Esophagus (tissue), 2 donors: Measurements from ENCODE around the gene AKAIN1. TPM values are rescaled to one million over a fixed set of nuclear protein-coding genes. Genes with fewer than 3 reads are reported as not detected.

Experiments
- H3K27ac ChIP-seq, 2 donors: one replicate each; pipeline ENCODE4 v1.5.1; 2013; ENCODE audit warnings: low read depth in 2 of 2, mild to moderate bottlenecking in 2 of 2, inconsistent platforms in 1 of 2, low read length in 1 of 2, moderate library complexity in 1 of 2
- H3K27me3 ChIP-seq, 2 donors: one replicate each; pipeline ENCODE4 v1.6.1; 2013; ENCODE audit warnings: low read length in 2 of 2, control low read depth in 1 of 2, mild to moderate bottlenecking in 1 of 2; ENCODE audit not compliant: insufficient read depth in 2 of 2, control insufficient read depth in 1 of 2
- H3K36me3 ChIP-seq, 2 donors: one replicate each; pipeline ENCODE4 v1.6.1; 2013; ENCODE audit warnings: low read length in 1 of 2; ENCODE audit not compliant: control insufficient read depth in 2 of 2, insufficient read depth in 2 of 2
- H3K4me1 ChIP-seq, 2 donors: one replicate each; pipeline ENCODE4 v1.6.1; 2013; ENCODE audit warnings: low read length in 1 of 2; ENCODE audit not compliant: control insufficient read depth in 2 of 2, insufficient read depth in 2 of 2
- H3K4me3 ChIP-seq, 2 donors: one replicate each; pipeline ENCODE4 v1.5.1; 2013; ENCODE audit warnings: low read length in 2 of 2, mild to moderate bottlenecking in 2 of 2, low read depth in 1 of 2, moderate library complexity in 1 of 2
- H3K9me3 ChIP-seq, 2 donors: one replicate each; pipeline ENCODE4 v1.6.1; 2013; ENCODE audit warnings: mild to moderate bottlenecking in 2 of 2, low read depth in 1 of 2, low read length in 1 of 2, moderate library complexity in 1 of 2; ENCODE audit not compliant: control insufficient read depth in 2 of 2, insufficient read depth in 1 of 2
- WGBS, 2 donors: extraction: QIAGEN DNeasy Blood & Tissue Kit; methylation state at CpG; one replicate each; pipeline ENCODE4 v1.1.7; 2013; 5-methylcytosine and 5-hydroxymethylcytosine counted together
- polyA plus RNA-seq, 2 donors: library from polyadenylated mRNA; stranded (reverse); fragments of 200-250 nt; gene quantifications; one replicate each; pipeline ENCODE4 v1.2.3, GENCODE V29; 2013
- donor health status: healthy with polysubstance abuse.
- donor health status: Bipolar disorder and iron deficiency.

Gene AKAIN1
- not detected for polyA plus RNA-seq

GRCh38 chr18:5197032-5197434 is at the start of gene AKAIN1:
TSS of gene AKAIN1 (minus strand) at chr18:5197257. CDS start at chr18:5197053, 204 bp downstream.
- Histone ChIP-seq H3K4me3 (no peak within 1 kb of the TSS), H3K27ac (no peak within 1 kb of the TSS), H3K4me1 (peaks cover 0 to 4% of the 10 kb centered on the region in 2 donors), H3K36me3 (no peaks in the 10 kb centered on the region), H3K9me3 (peaks cover 4 to 8% of the 10 kb centered on the region in 2 donors), H3K27me3 (peaks cover 9 to 11% of the 10 kb centered on the region in 2 donors)
- WGBS, 2 donors = 6 to 7% methylated on average over 37 of the region's 37 CpGs

DNA sequence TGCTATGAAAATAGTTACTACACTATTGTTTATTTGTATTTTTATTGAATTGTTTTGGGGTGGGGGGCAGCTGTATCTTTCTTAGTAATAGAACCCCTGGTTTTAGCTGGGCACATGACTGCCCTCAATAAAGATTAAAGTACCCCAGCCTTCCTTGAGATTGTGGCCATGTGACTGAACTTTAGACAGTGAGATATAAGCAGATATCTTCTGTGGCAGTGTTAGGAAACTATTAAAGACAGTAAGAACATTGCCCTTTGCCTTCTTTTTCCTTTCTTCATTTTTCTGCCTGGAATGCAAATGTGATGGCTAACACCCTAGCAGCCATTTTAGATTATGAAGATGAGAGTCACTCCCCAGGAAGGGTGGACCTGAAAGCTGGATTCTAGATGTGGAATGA is 47.9 kb upstream of the AKAIN1 start:
- H3K27ac ChIP-seq = no peak overlapping the region
- H3K27me3 ChIP-seq = no peaks in the 10 kb centered on the region
- no peaks in the 10 kb centered on the region for H3K9me3 ChIP-seq
- peaks cover 0 to 4% of the 10 kb centered on the region in 2 donors for H3K36me3 ChIP-seq
- H3K4me3 ChIP-seq = no peak overlapping the region
- H3K4me1 ChIP-seq = no peaks in the 10 kb centered on the region

- no peak overlapping the region for H3K27ac ChIP-seq
- WGBS, 2 donors = 53 to 76% methylated on average over 4 of the region's 4 CpGs
- peak overlapping the region in 1 of 2 donors; percentile 73 for H3K4me3 ChIP-seq
Measured at GRCh38 chr18:5239447-5239846, 42.4 kb upstream of the AKAIN1 start.

DNA sequence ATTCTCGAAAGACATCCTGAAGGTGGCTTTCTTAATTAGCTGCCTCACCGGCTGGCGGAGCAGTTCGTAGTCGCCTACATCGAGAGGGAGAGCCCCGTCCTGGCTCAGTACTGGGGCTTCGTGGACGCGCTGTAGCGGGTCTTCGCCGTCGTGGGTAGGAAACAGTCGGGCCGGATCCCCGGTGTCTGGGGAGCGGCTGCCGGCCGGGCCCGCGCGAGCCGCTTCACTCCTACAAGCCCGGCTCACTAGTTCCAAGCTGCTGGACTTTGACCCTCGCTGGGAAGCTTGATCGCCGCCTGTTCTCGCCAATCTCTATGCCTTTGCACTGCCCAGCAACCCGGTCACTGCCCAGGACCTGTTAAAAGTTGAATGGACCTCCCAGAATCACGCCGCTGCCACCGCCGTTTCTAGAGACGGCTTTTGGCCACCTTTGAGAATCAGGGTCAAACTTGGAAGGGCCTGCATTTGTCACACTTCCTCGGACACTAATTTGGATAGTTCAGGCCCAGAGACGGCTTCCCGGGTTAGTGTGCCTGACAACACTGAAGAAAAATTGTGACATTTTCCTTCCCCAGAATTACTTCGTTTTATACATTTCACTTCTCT is 41.4 kb upstream of the AKAIN1 start:
- Histone ChIP-seq H3K4me3 (peak overlapping the region; percentile 73 to 90), H3K27ac (peak overlapping the region; percentile 99), H3K9me3 (no peaks in the 10 kb centered on the region), H3K27me3 (no peaks in the 10 kb centered on the region), H3K4me1 (peaks cover 0 to 3% of the 10 kb centered on the region in 2 donors), H3K36me3 (peaks cover 0 to 4% of the 10 kb centered on the region in 2 donors)
- 2% methylated on average over 39 of the region's 39 CpGs for WGBS, 2 donors

More at GRCh38 chr18:5239447-5239846, 42.4 kb upstream of the AKAIN1 start:
- H3K27me3 ChIP-seq = no peaks in the 10 kb centered on the region
- H3K36me3 ChIP-seq = peaks cover 0 to 4% of the 10 kb centered on the region in 2 donors
- H3K4me1 ChIP-seq = peaks cover 0 to 3% of the 10 kb centered on the region in 2 donors
- H3K9me3 ChIP-seq = no peaks in the 10 kb centered on the region

DNA sequence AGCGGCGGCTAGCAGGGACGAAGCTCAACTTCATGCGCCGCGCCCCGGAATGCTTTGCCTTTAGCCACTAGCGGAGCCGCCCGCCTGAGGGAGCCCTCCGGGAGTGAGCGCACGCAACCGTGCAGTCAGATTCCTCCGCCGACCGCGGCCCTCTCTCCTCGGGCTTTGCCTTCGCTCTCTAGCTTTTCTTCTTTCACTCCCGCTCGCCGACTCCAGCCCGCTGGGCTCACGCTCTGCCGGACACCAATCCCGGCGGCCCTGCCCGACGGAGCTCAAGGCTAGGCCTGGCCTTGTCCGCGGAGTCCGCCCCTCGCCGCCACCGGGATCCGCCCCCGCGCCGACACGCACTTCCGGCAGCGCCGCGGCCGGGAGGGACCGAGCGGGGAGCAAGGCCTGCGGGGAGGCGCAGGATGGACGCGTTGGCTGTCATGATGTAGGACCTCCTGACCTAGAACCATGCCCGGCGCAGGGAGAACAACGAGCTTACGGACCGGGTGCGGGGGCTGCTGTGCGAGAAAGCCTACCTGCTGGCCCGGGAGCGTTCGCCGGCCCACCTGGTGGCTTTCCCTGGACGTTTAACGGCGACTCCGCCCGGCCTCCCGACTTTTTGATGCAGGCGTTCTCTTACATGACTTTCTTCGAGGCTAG is 40.8 kb upstream of the AKAIN1 start:
- WGBS, 2 donors = 0 to 1% methylated on average over 70 to 71 of the region's 71 CpGs
- H3K27me3 ChIP-seq = no peaks in the 10 kb centered on the region
- peak overlapping the region; percentile 99 for H3K27ac ChIP-seq
- peaks cover 0 to 4% of the 10 kb centered on the region in 2 donors for H3K36me3 ChIP-seq
- peak overlapping the region; percentile 73 to 90 for H3K4me3 ChIP-seq
- no peaks in the 10 kb centered on the region for H3K9me3 ChIP-seq
- peaks cover 2 to 3% of the 10 kb centered on the region in 2 donors for H3K4me1 ChIP-seq

DNA sequence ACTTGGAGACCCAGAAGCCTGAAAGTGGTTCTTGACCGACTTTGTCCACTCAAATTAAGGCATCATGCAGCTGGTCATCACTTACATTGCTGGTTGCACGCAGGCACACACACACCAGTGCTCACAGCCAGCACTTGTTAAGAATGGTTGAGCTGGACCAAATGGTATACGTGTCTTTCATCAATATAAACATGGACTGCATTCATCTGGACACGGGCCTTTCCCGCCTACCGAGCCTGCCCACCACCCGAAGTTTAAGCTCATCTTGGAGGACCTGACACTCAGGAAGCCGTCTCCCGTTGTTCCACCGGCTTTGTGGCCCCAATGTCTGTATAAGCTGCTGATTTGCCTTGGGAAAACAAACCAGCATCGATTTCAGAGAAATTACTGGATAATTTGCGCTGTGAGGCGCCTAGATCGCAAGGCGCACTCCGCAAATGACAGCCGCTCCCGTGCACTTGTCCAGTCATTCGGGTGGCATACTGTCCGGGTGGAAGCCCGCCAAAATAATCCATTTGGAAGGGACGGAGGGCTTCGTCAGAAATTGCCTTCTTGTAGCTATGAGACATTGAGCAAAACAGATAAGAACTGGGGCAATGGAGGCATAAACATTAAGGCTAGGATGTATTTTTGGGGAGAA is 40.1 kb upstream of the AKAIN1 start:
- no peaks in the 10 kb centered on the region for H3K27me3 ChIP-seq
- peaks cover 2 to 3% of the 10 kb centered on the region in 2 donors for H3K4me1 ChIP-seq
- peak overlapping the region; percentile 99 for H3K27ac ChIP-seq
- 2 to 3% methylated on average over 23 of the region's 23 CpGs for WGBS, 2 donors
- peak overlapping the region; percentile 73 to 90 for H3K4me3 ChIP-seq
- H3K9me3 ChIP-seq = no peaks in the 10 kb centered on the region
- peaks cover 0 to 4% of the 10 kb centered on the region in 2 donors for H3K36me3 ChIP-seq

DNA sequence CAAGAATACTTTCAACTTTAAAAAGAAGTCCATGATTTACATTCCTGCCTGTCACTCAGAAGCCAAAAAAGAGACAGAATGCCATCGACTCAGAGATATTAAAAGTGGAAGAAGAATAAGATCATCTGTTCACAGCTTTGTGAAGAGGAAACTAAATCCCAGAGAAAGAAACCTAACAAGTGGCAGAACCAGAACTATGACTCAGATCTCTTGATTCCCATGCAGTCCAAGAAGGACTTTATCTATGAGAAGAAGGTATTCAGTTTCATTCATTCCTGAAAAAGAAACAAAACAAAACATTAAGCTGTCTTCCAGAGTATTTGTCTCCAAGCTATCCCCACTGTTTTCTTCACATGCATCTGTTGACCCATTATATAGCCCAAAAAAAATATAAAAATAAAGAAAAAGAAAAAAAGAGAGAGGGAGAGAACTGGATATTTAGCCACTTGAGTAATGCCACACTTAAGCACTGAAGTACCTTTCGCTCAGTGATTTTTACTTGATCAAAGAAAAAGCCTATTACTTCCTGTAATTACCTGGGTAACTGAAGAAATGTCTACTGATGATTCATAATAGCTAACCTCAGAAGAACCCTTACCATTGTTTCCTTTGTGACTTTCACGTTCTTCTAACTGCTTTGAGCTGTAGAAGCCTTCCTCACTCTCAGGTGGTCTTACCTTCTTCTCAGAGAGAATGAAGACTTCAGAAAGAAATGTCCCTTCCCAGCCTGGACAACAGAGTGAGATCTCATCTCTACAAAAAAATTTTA is 17.7 kb upstream of the AKAIN1 start:
- 60 to 62% methylated on average over 3 of the region's 3 CpGs for WGBS, 2 donors
- Histone ChIP-seq H3K27me3 (no peaks in the 10 kb centered on the region), H3K4me1 (no peaks in the 10 kb centered on the region), H3K9me3 (peaks cover 0 to 2% of the 10 kb centered on the region in 2 donors), H3K4me3 (no peak overlapping the region), H3K27ac (no peak overlapping the region), H3K36me3 (no peaks in the 10 kb centered on the region)

DNA sequence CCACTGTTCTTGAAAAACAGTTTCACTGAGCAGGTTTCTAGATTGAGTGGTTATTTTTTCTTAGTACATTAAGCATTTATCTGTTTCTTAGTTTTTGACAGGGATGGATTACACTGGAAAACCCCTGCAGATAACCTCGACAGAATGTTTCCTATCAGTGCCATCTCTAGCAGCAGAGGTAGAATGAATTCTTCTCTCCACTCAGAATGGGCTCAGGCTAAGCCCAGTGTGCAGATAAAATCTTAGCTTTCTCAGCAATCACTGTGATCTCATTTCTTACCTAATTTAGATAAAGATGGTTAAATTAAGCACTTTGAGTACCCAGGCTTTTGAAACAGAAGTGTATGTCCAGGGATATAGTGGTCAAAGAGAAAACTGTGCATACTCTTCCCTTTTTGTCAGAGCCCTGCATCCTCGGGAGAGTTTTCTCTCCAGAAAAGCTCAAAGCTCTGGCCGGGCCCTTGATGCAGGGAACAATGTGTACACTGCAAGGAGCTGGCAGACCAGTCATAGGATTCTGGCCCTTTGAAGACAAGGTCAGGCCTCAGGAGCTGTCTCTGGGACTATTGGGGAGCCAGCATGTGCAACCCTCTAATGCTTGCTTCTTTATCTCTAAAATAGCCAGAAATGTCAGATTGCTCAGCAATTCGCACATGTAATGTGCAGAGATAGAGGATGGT is 10.6 kb upstream of the AKAIN1 start:
- H3K4me3 ChIP-seq = no peak overlapping the region
- H3K9me3 ChIP-seq = no peaks in the 10 kb centered on the region
- no peaks in the 10 kb centered on the region for H3K36me3 ChIP-seq
- 35 to 36% methylated on average over 4 of the region's 4 CpGs for WGBS, 2 donors
- H3K4me1 ChIP-seq = no peaks in the 10 kb centered on the region
- H3K27ac ChIP-seq = no peak overlapping the region
- no peaks in the 10 kb centered on the region for H3K27me3 ChIP-seq

- Histone ChIP-seq H3K27me3 (peaks cover 9 to 11% of the 10 kb centered on the region in 2 donors), H3K9me3 (peaks cover 4 to 8% of the 10 kb centered on the region in 2 donors), H3K4me3 (no peak overlapping the region), H3K27ac (no peak overlapping the region), H3K36me3 (no peaks in the 10 kb centered on the region), H3K4me1 (peaks cover 0 to 4% of the 10 kb centered on the region in 2 donors)
- 85 to 88% methylated on average over 3 of the region's 3 CpGs for WGBS, 2 donors
Measured at GRCh38 chr18:5198311-5198710, 1.3 kb upstream of the AKAIN1 start.
